ENCODE results near the gene MDH1B. TPM values are rescaled to one million over a fixed set of nuclear protein-coding genes. Genes with fewer than 3 reads are reported as not detected.
"Not testable (repeated sequence)": the region's sequence is repeated elsewhere in the genome, so short reads cannot be mapped to it uniquely, and the experiment has no call there.

The MDH1B gene
- total RNA-seq, 1 experiment from 2014 or later: 2.0 TPM

GRCh38 chr2:206728277-206729199, 36.6 kb downstream of the MDH1B start:
- H3K36me3 ChIP-seq (replicated peaks; ENCODE audit: control insufficient read depth, insufficient read depth, low read length): no peaks in the 10 kb centered on the region
- H3K4me3 ChIP-seq (ENCODE audit: insufficient read depth, low read depth, low read length): no peak overlapping the region
- H3K27me3 ChIP-seq (ENCODE audit: control insufficient read depth, insufficient read depth, low read length): no peaks in the 10 kb centered on the region; the same call in 1 of the 2 replicates
- no peak for DNase-seq

GRCh38 chr2:206727287-206727686, 37.8 kb downstream of the MDH1B start:
- Histone ChIP-seq H3K4me3 (ENCODE audit: insufficient read depth, low read depth, low read length) (no peak overlapping the region), H3K27me3 (ENCODE audit: control insufficient read depth, insufficient read depth, low read length) (no peaks in the 10 kb centered on the region; the same call in 1 of the 2 replicates), H3K36me3 (replicated peaks; ENCODE audit: control insufficient read depth, insufficient read depth, low read length) (no peaks in the 10 kb centered on the region)
- DNase-seq: no peak

- no peaks in the 10 kb centered on the region for H3K27me3 ChIP-seq (ENCODE audit: control insufficient read depth, insufficient read depth, low read length)
- no peak overlapping the region for H3K4me3 ChIP-seq (ENCODE audit: insufficient read depth, low read depth, low read length)
- H3K36me3 ChIP-seq (replicated peaks; ENCODE audit: control insufficient read depth, insufficient read depth, low read length): no peaks in the 10 kb centered on the region
- DNase-seq: no peak
Observed at GRCh38 chr2:206723288-206723687, 41.8 kb downstream of the MDH1B start.

GRCh38 chr2:206721256-206721920, 43.7 kb downstream of the MDH1B start:
- no peak for DNase-seq
- H3K27me3 ChIP-seq (ENCODE audit: control insufficient read depth, insufficient read depth, low read length): no peaks in the 10 kb centered on the region
- H3K4me3 ChIP-seq (ENCODE audit: insufficient read depth, low read depth, low read length): no peak overlapping the region
- no peaks in the 10 kb centered on the region for H3K36me3 ChIP-seq (replicated peaks; ENCODE audit: control insufficient read depth, insufficient read depth, low read length)

- no peak for DNase-seq
- Histone ChIP-seq H3K36me3 (replicated peaks; ENCODE audit: control insufficient read depth, insufficient read depth, low read length) (no peaks in the 10 kb centered on the region), H3K27me3 (ENCODE audit: control insufficient read depth, insufficient read depth, low read length) (no peaks in the 10 kb centered on the region), H3K4me3 (ENCODE audit: insufficient read depth, low read depth, low read length) (no peak within 1 kb of the TSS)
Observed at GRCh38 chr2:206718296-206718695, 46.8 kb downstream of the MDH1B start, which contains the start of gene DYTN. TSS of gene DYTN (minus strand) at chr2:206718396. CDS start at chr2:206718279, 117 bp downstream.

- Histone ChIP-seq H3K4me3 (ENCODE audit: insufficient read depth, low read depth, low read length) (no peak overlapping the region), H3K36me3 (replicated peaks; ENCODE audit: control insufficient read depth, insufficient read depth, low read length) (no peaks in the 10 kb centered on the region), H3K27me3 (ENCODE audit: control insufficient read depth, insufficient read depth, low read length) (no peaks in the 10 kb centered on the region)
- DNase-seq: no peak
Observed at GRCh38 chr2:206716623-206717022, 48.5 kb downstream of the MDH1B start.

- DNase-seq; H3K4me3 ChIP-seq (ENCODE audit: insufficient read depth, low read depth, low read length); H3K36me3 ChIP-seq (replicated peaks; ENCODE audit: control insufficient read depth, insufficient read depth, low read length); H3K27me3 ChIP-seq (ENCODE audit: control insufficient read depth, insufficient read depth, low read length): not testable (repeated sequence)
Observed at GRCh38 chr2:206715183-206715582, 49.9 kb downstream of the MDH1B start.

- DNase-seq: no peak
- Histone ChIP-seq H3K27me3 (ENCODE audit: control insufficient read depth, insufficient read depth, low read length) (no peaks in the 10 kb centered on the region), H3K36me3 (replicated peaks; ENCODE audit: control insufficient read depth, insufficient read depth, low read length) (no peaks in the 10 kb centered on the region), H3K4me3 (ENCODE audit: insufficient read depth, low read depth, low read length) (no peak overlapping the region)
Observed at GRCh38 chr2:206713746-206714145, 51.4 kb downstream of the MDH1B start.

GRCh38 chr2:206708286-206708685, 56.8 kb downstream of the MDH1B start:
- H3K36me3 ChIP-seq (replicated peaks; ENCODE audit: control insufficient read depth, insufficient read depth, low read length): no peaks in the 10 kb centered on the region
- H3K4me3 ChIP-seq (ENCODE audit: insufficient read depth, low read depth, low read length): no peak overlapping the region
- no peaks in the 10 kb centered on the region for H3K27me3 ChIP-seq (ENCODE audit: control insufficient read depth, insufficient read depth, low read length)
- DNase-seq: no peak

- H3K4me3 ChIP-seq (ENCODE audit: insufficient read depth, low read depth, low read length): no peak overlapping the region
- H3K36me3 ChIP-seq (replicated peaks; ENCODE audit: control insufficient read depth, insufficient read depth, low read length): no peaks in the 10 kb centered on the region
- H3K27me3 ChIP-seq (ENCODE audit: control insufficient read depth, insufficient read depth, low read length): no peaks in the 10 kb centered on the region
- no peak for DNase-seq
Observed at GRCh38 chr2:206707164-206707701, 57.9 kb downstream of the MDH1B start.

GRCh38 chr2:206701952-206702605, 63.0 kb downstream of the MDH1B start:
- no peak for DNase-seq
- no peaks in the 10 kb centered on the region for H3K27me3 ChIP-seq (ENCODE audit: control insufficient read depth, insufficient read depth, low read length)
- no peak overlapping the region for H3K4me3 ChIP-seq (ENCODE audit: insufficient read depth, low read depth, low read length)
- H3K36me3 ChIP-seq (replicated peaks; ENCODE audit: control insufficient read depth, insufficient read depth, low read length): no peaks in the 10 kb centered on the region

- no peak overlapping the region for H3K4me3 ChIP-seq (ENCODE audit: insufficient read depth, low read depth, low read length)
- DNase-seq: no peak
- H3K27me3 ChIP-seq (ENCODE audit: control insufficient read depth, insufficient read depth, low read length): no peaks in the 10 kb centered on the region
Observed at GRCh38 chr2:206700156-206700555, 65.0 kb downstream of the MDH1B start.

GRCh38 chr2:206698811-206699210, 66.3 kb downstream of the MDH1B start:
- Histone ChIP-seq H3K36me3 (replicated peaks; ENCODE audit: control insufficient read depth, insufficient read depth, low read length) (no peaks in the 10 kb centered on the region), H3K27me3 (ENCODE audit: control insufficient read depth, insufficient read depth, low read length) (no peaks in the 10 kb centered on the region), H3K4me3 (ENCODE audit: insufficient read depth, low read depth, low read length) (no peak overlapping the region)
- no peak for DNase-seq

More at GRCh38 chr2:206700156-206700555, 65.0 kb downstream of the MDH1B start:
- H3K36me3 ChIP-seq (replicated peaks; ENCODE audit: control insufficient read depth, insufficient read depth, low read length): no peaks in the 10 kb centered on the region

GRCh38 chr2:206696910-206697309, 68.2 kb downstream of the MDH1B start:
- no peak for DNase-seq
- H3K27me3 ChIP-seq (ENCODE audit: control insufficient read depth, insufficient read depth, low read length): no peaks in the 10 kb centered on the region
- no peaks in the 10 kb centered on the region for H3K36me3 ChIP-seq (replicated peaks; ENCODE audit: control insufficient read depth, insufficient read depth, low read length)
- no peak overlapping the region for H3K4me3 ChIP-seq (ENCODE audit: insufficient read depth, low read depth, low read length)

Measured in H7 (cell line).